Adrenal gland (tissue), 5 donors: ENCODE results near the gene PCSK9.

Experiments
- CTCF ChIP-seq, 6 experiments: fragments of 450-650 bp in 4 of 6; fragments of 200-600 bp in 2 of 6; sonication (generic) in 1 of 6; IDR thresholded peaks; 1 replicate in 5 of 6; 2 replicates in 1 of 6; pipeline versions ENCODE4 v1.5.1 to v1.8.0; 2016 to 2021; ENCODE audit warnings: antibody characterized with exemption in 6 of 6, mild to moderate bottlenecking in 2 of 6, moderate library complexity in 1 of 6
- POLR2A ChIP-seq, 2 donors: fragments of 450-650 bp; IDR thresholded peaks; one replicate each; pipeline ENCODE4 v1.6.1; 2017; ENCODE audit warnings: antibody characterized with exemption in 2 of 2, mild to moderate bottlenecking in 2 of 2, moderate library complexity in 1 of 2
- donor health status: DM: no; HTN: no; CAD: no.

- TF ChIP-seq POLR2A (IDR thresholded peaks at IDR 0.05) (no peak), CTCF (IDR thresholded peaks at IDR 0.05) (no peak)
Observed at GRCh38 chr1:54998677-54999076, 40.7 kb upstream of the PCSK9 start, which contains the start of gene BSND.
